Activated CD4-positive, alpha-beta memory T cell treated with anti-CD3 and anti-CD28 coated beads for 36 hours (primary cell): ENCODE measurements around the gene CNGA2. TPM values are rescaled to one million over a fixed set of nuclear protein-coding genes. Genes with fewer than 3 reads are reported as not detected.

Experiments
- CTCF ChIA-PET: fragments of 350-600 bp; sonication (Branson Sonifier 250); formaldehyde crosslinking; loops from one replicate; lab custom pipeline; 2021; ENCODE audit warnings: antibody characterized with exemption, inconsistent platforms; lab: Charles Lee
- POLR2A ChIA-PET: fragments of 350-600 bp; sonication (Branson Sonifier 250); formaldehyde crosslinking; loops from one replicate; lab custom pipeline; 2021; ENCODE audit warnings: antibody characterized with exemption; lab: Charles Lee
- DNase-seq: peaks from one replicate; pipeline ENCODE4 v3.0.0-alpha.2; 2020
- H3K27ac Mint-ChIP-seq: one replicate; pipeline ENCODE4 v1.8.0; 2021; ENCODE audit warnings: mixed read lengths
- H3K27me3 Mint-ChIP-seq: one replicate; pipeline ENCODE4 v1.8.0; 2021; ENCODE audit warnings: mixed read lengths
- H3K36me3 Mint-ChIP-seq: one replicate; pipeline ENCODE4 v1.8.0; 2021; ENCODE audit warnings: mixed read lengths
- H3K4me1 Mint-ChIP-seq: one replicate; pipeline ENCODE4 v1.8.0; 2021; ENCODE audit warnings: low read depth, mixed read lengths
- H3K4me3 Mint-ChIP-seq: one replicate; pipeline ENCODE4 v1.8.0; 2021; ENCODE audit warnings: mild to moderate bottlenecking, mixed read lengths
- H3K9me3 Mint-ChIP-seq: one replicate; pipeline ENCODE4 v1.8.0; 2021; ENCODE audit warnings: mixed read lengths
- intact Hi-C: fragments of 100-400 bp; cut with micrococcal nuclease; formaldehyde crosslinking; loops from one replicate; pipeline ENCODE4 v1.15.1; 2023
- total RNA-seq, 2 experiments: library from RNA; stranded (reverse); gene quantifications; one replicate each; pipeline ENCODE4 v1.2.3, GENCODE V29; 2021

Gene CNGA2
- total RNA-seq, 2 experiments from 2014 or later, result not detected

DNA sequence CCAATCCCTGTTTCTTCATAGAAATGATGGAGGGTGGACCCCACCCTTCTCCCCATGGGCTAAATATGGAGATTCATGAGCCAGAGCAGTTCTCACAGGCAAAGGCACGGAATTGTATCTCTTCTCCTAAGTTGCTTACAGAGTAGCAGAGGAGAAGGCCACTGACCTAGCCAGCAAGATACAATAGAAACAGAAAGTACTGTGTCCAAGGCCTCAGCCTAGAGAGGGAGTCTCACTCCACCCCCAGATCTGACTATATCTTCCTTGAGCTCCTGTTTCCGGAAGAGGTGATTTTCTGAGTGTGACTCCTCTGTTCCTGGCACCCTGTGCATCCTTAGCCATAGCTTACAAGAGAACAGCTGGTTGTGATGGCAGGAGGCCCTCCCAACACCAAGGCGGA is 18.8 kb upstream of the CNGA2 start, which contains the start of gene FATE1:
FATE1 (plus strand) TSS at position 284 of the 400 bp plus-strand sequence; CDS start at position 369, 85 bp downstream.
- Mint-ChIP-seq H3K9me3 (no peaks in the 10 kb centered on the region), H3K4me1 (no peaks in the 10 kb centered on the region), H3K27ac (no peak within 1 kb of the TSS), H3K4me3 (no peak within 1 kb of the TSS), H3K36me3 (no peaks in the 10 kb centered on the region), H3K27me3 (peaks cover 2% of the 10 kb centered on the region)
- intact Hi-C loops, result no loop called here
- ChIA-PET CTCF (no interaction called here), POLR2A (no interaction called here)
- no peak for DNase-seq

DNA sequence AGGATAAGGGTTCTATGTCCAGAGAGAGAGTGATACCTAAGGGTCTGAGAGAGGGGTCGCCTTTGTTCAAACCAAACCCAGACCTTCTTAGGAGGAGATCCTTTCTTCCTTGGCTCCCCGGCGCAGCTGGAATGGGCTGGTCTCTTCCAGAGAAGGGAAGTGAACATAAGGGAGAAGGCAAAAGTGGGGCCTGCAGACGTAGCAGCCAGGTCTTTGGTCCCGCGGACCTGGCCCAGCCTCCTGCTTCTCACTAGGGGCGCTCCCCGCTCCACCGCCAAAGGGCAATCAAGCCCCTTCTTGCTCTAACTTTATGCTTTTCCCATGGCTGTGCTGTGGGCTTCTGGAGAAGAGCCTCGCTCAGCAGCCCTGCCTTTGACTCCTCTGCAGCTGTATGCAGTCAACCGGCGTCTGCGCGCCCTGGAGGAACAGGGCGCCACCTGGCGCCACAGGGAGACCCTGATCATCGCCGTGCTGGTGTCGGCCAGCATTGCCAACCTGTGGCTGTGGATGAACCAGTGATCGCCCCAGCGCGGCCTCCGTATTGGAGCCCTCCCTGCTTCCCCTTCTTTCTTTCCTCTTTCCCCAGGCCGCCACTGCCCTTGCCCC is 12.2 kb upstream of the CNGA2 start:
- H3K4me1 Mint-ChIP-seq, result no peaks in the 10 kb centered on the region
- H3K27me3 Mint-ChIP-seq, result no peaks in the 10 kb centered on the region
- POLR2A ChIA-PET, result no interaction called here
- no peaks in the 10 kb centered on the region for H3K9me3 Mint-ChIP-seq
- CTCF ChIA-PET, result interaction anchor here (0.9 kb wide), 1 partner anchor 571 kb away, joined by 3 read pairs; no protein-coding TSS in a partner anchor
- no peak overlapping the region for H3K27ac Mint-ChIP-seq
- DNase-seq, result peak; percentile 8
- H3K36me3 Mint-ChIP-seq, result no peaks in the 10 kb centered on the region
- intact Hi-C loops, result no loop called here
- H3K4me3 Mint-ChIP-seq, result no peak overlapping the region

DNA sequence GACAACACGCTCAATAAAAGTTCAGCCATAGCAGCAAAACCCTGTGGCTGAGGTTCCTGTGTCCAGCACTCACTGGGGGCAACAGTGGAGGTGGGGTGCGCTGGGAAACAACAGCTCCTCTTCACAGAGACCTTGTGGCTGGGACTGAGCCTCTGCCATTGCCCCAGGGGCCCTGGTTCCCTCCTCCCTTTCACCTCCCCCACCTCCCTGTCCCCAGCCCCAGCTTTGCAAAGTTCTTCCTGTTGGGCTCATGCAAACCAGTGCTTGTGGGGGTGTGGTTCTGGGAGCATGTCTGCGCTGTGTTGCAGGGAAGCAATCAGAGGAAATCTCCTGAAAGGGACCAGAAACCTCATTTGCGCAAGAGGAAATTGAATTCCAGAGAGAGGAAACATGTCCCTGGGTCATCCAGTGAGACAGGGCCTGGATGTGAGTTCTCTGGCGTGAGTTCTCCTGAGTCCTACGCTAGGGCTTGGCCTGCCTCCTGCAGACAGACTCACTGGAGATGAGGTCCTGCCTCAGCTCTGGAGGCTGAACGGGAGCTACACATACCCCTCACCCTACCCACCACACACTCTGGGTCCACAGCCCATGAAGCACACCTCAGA is 11.3 kb upstream of the CNGA2 start:
- no peaks in the 10 kb centered on the region for H3K36me3 Mint-ChIP-seq
- CTCF ChIA-PET, result no interaction called here
- no peaks in the 10 kb centered on the region for H3K27me3 Mint-ChIP-seq
- H3K9me3 Mint-ChIP-seq, result no peaks in the 10 kb centered on the region
- H3K27ac Mint-ChIP-seq, result no peak overlapping the region
- no peak for DNase-seq
- no peaks in the 10 kb centered on the region for H3K4me1 Mint-ChIP-seq
- no peak overlapping the region for H3K4me3 Mint-ChIP-seq
- intact Hi-C loops, result no loop called here
- POLR2A ChIA-PET, result no interaction called here

DNA sequence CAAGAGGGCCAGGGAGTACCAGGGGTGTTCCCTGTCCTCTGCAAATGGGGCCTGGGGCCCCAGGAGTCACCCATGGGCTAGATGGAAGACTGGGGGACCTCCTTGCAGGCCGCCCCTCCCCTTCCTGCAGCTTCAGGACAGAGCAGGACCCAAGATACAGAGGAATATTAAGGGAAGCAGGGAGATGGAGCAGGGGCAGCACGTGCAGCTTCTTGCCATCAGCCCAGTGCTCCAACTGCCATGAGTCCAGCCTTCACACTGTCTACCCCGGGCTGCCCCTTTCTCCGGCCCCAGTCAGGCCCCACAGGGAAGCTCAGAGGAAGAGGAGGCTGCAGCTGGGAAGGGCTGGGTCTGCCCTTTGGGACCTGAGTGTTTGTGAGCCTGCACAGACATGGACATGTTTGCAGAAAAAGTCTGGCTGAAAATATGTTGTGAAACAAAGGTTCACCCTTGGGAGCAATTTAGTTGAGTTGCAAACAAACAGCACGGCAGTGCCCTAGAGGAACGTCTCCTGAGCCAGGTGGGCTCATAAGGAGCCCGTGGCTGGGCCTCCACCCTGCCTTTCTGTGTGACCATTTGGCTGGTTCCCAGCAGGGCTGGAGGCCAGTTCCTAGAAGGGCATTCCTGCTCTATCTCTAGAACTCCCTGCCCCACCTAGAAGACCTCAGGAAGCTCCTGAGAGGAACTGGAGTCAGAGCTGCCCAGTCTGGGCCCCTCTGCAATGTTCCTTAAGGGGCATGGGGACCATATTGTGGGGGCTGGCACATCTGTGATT is 9.8 kb upstream of the CNGA2 start:
- Mint-ChIP-seq H3K27me3 (no peaks in the 10 kb centered on the region), H3K4me1 (no peaks in the 10 kb centered on the region), H3K4me3 (no peak overlapping the region), H3K9me3 (no peaks in the 10 kb centered on the region), H3K27ac (no peak overlapping the region), H3K36me3 (no peaks in the 10 kb centered on the region)
- ChIA-PET CTCF (no interaction called here), POLR2A (no interaction called here)
- intact Hi-C loops, result no loop called here
- DNase-seq, result no peak

DNA sequence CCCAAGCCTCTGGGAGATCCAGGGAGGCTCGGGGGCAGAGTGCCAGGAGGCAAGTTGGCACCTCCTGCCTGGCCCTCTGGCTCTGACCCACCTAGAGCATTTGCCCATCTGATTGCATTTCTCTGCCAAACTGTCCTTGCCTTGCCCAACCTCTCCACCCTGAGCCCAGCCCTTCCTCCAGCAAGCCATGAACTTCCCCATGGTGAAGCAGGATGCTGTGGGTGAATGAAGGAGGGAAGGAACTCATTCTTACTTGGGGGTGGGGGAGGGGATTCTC is 9.3 kb upstream of the CNGA2 start:
- ChIA-PET POLR2A (no interaction called here), CTCF (no interaction called here)

DNA sequence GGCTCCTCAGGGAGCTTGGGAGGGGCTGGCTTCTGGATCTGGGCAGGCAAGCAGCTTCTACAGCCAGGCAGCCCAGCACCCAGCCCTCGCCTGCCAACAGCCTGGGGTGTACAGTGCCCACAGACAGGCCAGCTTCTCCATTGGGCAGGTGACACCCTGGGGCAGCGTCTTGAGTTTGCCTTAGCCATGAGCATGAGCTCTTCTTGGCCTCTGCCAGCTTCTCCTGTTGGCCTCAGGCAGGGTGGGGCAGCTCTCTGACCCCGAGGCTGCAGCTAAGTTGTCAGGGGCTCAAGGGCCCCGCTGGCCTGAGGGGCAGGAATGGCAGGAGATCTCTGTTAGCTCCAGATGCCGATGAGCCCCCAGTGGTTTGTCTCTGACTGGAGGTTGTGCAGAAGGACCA is 7.8 kb upstream of the CNGA2 start:
- no peak for DNase-seq
- CTCF ChIA-PET, result no interaction called here
- H3K9me3 Mint-ChIP-seq, result no peaks in the 10 kb centered on the region
- H3K4me1 Mint-ChIP-seq, result no peaks in the 10 kb centered on the region
- POLR2A ChIA-PET, result no interaction called here
- H3K4me3 Mint-ChIP-seq, result no peak overlapping the region
- no peaks in the 10 kb centered on the region for H3K27me3 Mint-ChIP-seq
- intact Hi-C loops, result no loop called here
- H3K36me3 Mint-ChIP-seq, result no peaks in the 10 kb centered on the region
- no peak overlapping the region for H3K27ac Mint-ChIP-seq

More for the DNA sequence above, 9.3 kb upstream of the CNGA2 start:
- Mint-ChIP-seq H3K27ac (no peak overlapping the region), H3K36me3 (no peaks in the 10 kb centered on the region), H3K9me3 (no peaks in the 10 kb centered on the region), H3K4me3 (no peak overlapping the region), H3K27me3 (no peaks in the 10 kb centered on the region), H3K4me1 (no peaks in the 10 kb centered on the region)
- no peak for DNase-seq
- intact Hi-C loops, result no loop called here

DNA sequence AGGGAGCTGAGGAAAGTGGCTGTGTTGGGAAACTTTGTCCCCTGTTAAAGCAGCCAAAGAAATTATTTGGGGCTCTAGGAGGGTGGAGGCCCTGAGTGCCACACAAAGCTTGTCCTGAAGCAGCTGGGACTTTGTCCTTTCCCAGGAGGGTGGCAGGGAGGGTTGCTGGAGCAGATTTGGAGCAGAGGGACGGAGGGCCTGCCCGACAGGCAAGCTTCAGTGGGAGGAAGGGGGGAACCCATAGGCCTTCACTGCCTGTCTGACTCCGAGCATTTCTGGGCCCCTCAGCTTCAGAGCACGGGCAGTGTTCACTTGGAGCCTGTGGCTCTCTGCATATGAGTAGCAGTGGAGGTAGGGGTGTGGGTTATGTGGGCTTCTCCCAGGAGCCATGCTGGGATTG is 7.2 kb upstream of the CNGA2 start:
- Mint-ChIP-seq H3K4me1 (no peaks in the 10 kb centered on the region), H3K27ac (no peak overlapping the region), H3K27me3 (no peaks in the 10 kb centered on the region), H3K4me3 (no peak overlapping the region), H3K36me3 (no peaks in the 10 kb centered on the region), H3K9me3 (no peaks in the 10 kb centered on the region)
- POLR2A ChIA-PET, result no interaction called here
- no peak for DNase-seq
- CTCF ChIA-PET, result no interaction called here
- intact Hi-C loops, result no loop called here

DNA sequence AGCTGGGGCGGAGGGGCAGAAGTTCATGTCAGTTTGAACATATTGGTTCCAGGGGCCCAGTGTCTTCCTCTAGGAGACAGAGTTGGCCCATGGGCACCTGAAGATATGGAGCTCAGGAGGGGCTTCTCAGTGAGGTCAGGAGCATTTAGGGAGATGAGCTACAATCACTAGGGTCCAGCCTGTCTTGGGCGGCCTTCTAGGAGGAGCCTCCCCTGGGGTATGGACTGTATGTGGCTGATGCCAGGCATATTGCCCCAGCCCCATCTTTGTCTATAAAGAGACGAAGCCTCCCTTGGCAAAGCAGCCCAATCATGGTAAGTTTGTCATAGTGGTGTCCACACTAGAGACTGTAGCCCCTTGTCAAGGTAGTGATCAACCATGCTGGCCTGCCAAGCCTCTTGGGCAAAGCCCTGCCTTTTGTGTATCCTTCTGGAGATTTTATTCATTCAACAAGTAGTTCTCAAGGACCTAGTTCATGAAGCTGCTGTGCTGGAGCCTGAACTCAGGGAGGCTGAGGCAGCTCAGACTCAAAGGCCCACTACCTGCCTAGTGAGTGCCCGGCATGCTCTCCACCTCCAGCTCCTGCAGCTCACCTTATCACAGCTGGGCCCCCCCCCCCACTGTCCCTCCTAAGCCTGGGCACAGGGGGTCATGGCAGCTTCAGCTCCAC is 5.4 kb upstream of the CNGA2 start:
- no peak overlapping the region for H3K4me3 Mint-ChIP-seq
- peaks cover 3% of the 10 kb centered on the region for H3K27me3 Mint-ChIP-seq
- ChIA-PET CTCF (interaction anchor here (1.1 kb wide), 1 partner anchor 21 kb away, joined by 3 read pairs; no protein-coding TSS in a partner anchor), POLR2A (no interaction called here)
- no peaks in the 10 kb centered on the region for H3K36me3 Mint-ChIP-seq
- no peak overlapping the region for H3K27ac Mint-ChIP-seq
- no peaks in the 10 kb centered on the region for H3K9me3 Mint-ChIP-seq
- intact Hi-C loops, result no loop called here
- no peak for DNase-seq
- no peaks in the 10 kb centered on the region for H3K4me1 Mint-ChIP-seq

DNA sequence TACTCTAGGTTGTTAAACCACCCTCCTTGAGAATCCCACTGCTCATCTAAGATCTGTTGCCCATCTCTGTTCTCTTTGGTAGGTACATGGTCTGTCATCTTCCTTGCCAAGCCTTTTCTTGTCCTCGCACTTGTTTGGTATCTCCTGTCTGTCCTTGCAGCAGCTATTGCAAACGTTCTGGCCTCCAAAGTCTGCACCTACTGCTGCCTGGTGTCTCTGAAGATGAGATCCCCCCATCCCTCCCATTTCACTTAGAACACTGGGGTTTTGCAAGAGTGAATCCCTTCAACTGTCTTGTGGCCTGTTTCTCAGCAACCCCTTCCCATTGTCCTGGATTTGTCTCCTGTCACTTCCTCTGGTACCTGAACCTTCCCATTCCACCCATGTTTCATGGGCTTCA is 673 bp downstream of the CNGA2 start:
- H3K4me3 Mint-ChIP-seq, result no peak overlapping the region
- H3K9me3 Mint-ChIP-seq, result no peaks in the 10 kb centered on the region
- no peaks in the 10 kb centered on the region for H3K36me3 Mint-ChIP-seq
- no peaks in the 10 kb centered on the region for H3K4me1 Mint-ChIP-seq
- DNase-seq, result no peak
- intact Hi-C loops, result no loop called here
- ChIA-PET POLR2A (no interaction called here), CTCF (no interaction called here)
- H3K27me3 Mint-ChIP-seq, result peaks cover 3% of the 10 kb centered on the region
- H3K27ac Mint-ChIP-seq, result no peak overlapping the region

DNA sequence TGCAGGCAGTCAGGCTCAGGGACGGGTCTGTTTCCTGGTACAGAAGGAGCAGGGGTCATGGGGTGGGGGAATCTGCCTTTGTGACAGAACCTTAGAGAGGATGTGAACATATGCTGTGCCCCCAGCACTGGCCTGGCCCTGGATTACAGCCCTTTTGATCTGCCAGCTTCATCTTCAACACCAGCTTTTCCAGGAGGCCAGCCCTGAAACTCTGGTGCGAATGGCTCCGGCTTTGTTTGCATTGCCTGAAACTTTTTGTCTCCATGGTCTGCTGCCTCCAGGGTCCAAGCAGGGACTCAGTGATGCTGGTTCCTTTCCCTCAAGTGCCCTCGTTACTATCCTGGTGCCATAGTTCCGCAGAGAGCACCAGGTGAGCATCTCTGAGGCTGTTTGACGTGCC is 2.1 kb downstream of the CNGA2 start:
- no peak overlapping the region for H3K27ac Mint-ChIP-seq
- no peak for DNase-seq
- H3K9me3 Mint-ChIP-seq, result no peaks in the 10 kb centered on the region
- no peaks in the 10 kb centered on the region for H3K4me1 Mint-ChIP-seq
- POLR2A ChIA-PET, result no interaction called here
- CTCF ChIA-PET, result no interaction called here
- H3K4me3 Mint-ChIP-seq, result no peak overlapping the region
- H3K36me3 Mint-ChIP-seq, result no peaks in the 10 kb centered on the region
- peaks cover 3% of the 10 kb centered on the region for H3K27me3 Mint-ChIP-seq
- intact Hi-C loops, result no loop called here

DNA sequence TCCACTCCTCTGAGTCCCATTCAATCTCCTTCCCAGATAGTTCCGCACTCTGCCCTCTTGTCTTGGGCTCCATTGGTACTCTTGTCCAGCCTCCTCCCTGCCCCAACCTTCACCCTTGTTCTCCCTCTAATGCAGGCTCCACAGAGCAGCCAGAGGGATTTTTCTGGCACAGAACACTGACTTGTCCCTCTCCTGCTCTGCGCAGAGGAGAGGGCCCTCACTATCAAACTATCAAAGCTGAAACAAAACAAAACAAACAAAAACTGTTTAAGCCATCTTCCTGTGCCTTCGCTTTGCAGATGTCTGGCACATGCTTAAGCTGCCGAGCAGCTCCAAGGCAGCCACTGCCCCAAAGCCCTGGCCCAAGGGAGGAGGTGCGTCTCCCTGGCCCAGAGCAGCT is 2.9 kb downstream of the CNGA2 start:
- H3K4me1 Mint-ChIP-seq, result no peaks in the 10 kb centered on the region
- no peak overlapping the region for H3K27ac Mint-ChIP-seq
- no peak overlapping the region for H3K4me3 Mint-ChIP-seq
- intact Hi-C loops, result no loop called here
- POLR2A ChIA-PET, result no interaction called here
- no peaks in the 10 kb centered on the region for H3K36me3 Mint-ChIP-seq
- no peak for DNase-seq
- CTCF ChIA-PET, result no interaction called here
- no peaks in the 10 kb centered on the region for H3K9me3 Mint-ChIP-seq
- H3K27me3 Mint-ChIP-seq, result peaks cover 3% of the 10 kb centered on the region

DNA sequence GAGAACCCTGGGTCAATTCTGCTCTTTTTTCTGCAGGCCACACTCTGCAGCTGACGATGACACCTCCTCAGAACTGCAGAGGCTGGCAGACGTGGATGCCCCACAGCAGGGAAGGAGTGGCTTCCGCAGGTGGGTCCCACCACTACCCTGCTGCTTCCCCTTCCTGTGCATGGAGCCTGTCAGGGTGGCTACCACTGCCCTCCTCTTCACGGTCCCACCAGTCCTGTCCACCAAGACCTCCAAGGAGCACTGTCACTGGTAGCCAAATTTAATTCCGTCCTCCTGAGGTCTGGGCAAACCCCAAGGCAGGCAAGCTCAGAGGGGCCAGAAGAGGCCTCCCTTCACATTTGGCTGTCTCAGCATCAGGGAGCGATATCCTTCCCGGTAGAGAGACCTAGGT is 4.2 kb downstream of the CNGA2 start:
- DNase-seq, result no peak
- intact Hi-C loops, result no loop called here
- Mint-ChIP-seq H3K27ac (no peak overlapping the region), H3K4me3 (no peak overlapping the region), H3K27me3 (peaks cover under 1% of the 10 kb centered on the region), H3K36me3 (no peaks in the 10 kb centered on the region), H3K9me3 (no peaks in the 10 kb centered on the region), H3K4me1 (no peaks in the 10 kb centered on the region)
- ChIA-PET POLR2A (no interaction called here), CTCF (no interaction called here)
